Duodenal mucosa (tissue), 2 donors: ENCODE measurements around the gene C1QTNF4.
A peak's percentile ranks its signal among the peaks of the same experiment; 100 is the strongest.
"Not testable (repeated sequence)": the region's sequence is repeated elsewhere in the genome, so short reads cannot be mapped to it uniquely, and the experiment has no call there.

Source experiments
- H3K27ac ChIP-seq: one replicate; pipeline ENCODE4 v1.7.0; 2013; ENCODE audit warnings: low read depth, low read length
- H3K27me3 ChIP-seq, 2 donors: one replicate each; pipeline ENCODE4 v1.7.0; 2013; ENCODE audit warnings: low read length in 2 of 2, control low read depth in 1 of 2; ENCODE audit not compliant: insufficient read depth in 2 of 2, control insufficient read depth in 1 of 2
- H3K36me3 ChIP-seq, 2 donors: one replicate each; pipeline ENCODE4 v1.7.0; 2013; ENCODE audit warnings: low read length in 2 of 2, control low read depth in 1 of 2; ENCODE audit not compliant: insufficient read depth in 2 of 2, control insufficient read depth in 1 of 2
- H3K4me1 ChIP-seq, 2 donors: one replicate each; pipeline ENCODE4 v1.7.0; 2013; ENCODE audit warnings: low read length in 2 of 2, control low read depth in 1 of 2; ENCODE audit not compliant: insufficient read depth in 2 of 2, control insufficient read depth in 1 of 2
- H3K4me3 ChIP-seq, 2 donors: one replicate each; pipeline ENCODE4 v1.7.0; 2013; ENCODE audit warnings: low read length in 2 of 2, low read depth in 1 of 2
- H3K9ac ChIP-seq, 2 donors: one replicate each; pipeline ENCODE4 v1.7.0; 2013; ENCODE audit warnings: low read length in 2 of 2, low read depth in 1 of 2
- H3K9me3 ChIP-seq, 2 donors: one replicate each; pipeline ENCODE4 v1.7.0; 2013; ENCODE audit warnings: low read length in 2 of 2, control low read depth in 1 of 2; ENCODE audit not compliant: control insufficient read depth in 1 of 2

C1QTNF4 gene

DNA sequence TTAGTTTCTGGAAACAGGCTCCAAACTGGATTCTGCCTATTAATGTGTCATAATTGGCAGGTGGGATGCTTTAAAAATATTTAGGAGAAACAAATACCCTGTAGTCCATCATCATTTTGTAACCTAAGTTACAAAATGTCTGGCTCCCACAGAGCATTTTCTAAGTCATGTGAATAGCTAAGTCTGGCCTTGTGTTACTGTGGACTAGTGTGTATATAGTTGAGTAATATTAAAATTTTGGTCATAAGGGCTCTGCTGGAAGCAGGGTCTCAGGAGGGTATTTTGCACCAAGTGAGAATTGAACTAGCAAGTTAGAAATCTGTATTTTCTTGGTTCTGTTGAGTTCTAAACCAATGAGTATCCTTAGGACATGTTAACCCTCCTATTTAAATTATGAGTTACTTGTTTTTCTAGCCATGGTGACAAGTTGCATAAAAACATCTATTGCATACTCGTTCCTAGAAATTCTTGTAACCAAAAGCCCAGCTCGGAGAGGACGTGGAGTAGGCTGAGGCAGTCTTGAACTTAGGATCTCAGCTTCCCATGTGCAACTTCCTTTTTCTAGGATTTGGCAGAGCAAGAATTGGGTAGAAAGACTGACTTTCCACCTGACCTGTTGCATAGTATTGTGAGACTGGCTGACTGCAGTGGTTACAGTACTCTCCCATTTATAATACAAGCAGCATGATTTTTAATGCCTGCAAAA, 23.4 kb downstream of the C1QTNF4 start:
- no peaks in the 10 kb centered on the region for H3K9me3 ChIP-seq
- H3K4me3 ChIP-seq: no peak overlapping the region
- no peak overlapping the region for H3K27ac ChIP-seq
- no peak overlapping the region for H3K9ac ChIP-seq
- H3K27me3 ChIP-seq: no peaks in the 10 kb centered on the region
- peaks cover 35 to 55% of the 10 kb centered on the region in 2 donors for H3K36me3 ChIP-seq
- H3K4me1 ChIP-seq: peaks cover 0 to 8% of the 10 kb centered on the region in 2 donors

DNA sequence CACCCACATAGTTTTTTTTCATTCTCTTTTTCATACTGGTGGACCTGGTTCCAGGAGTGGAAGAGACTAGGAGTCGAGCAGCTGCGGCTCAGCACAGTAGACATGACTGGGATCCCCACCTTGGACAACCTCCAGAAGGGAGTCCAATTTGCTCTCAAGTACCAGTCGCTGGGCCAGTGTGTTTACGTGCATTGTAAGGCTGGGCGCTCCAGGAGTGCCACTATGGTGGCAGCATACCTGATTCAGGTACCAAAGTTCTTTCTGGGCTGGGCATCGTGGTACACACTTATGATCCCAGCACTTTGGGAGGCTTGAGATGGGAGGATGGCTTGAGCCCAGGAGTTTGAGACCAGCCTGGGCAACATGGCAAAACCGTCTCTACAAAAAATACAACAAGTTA, 24.6 kb downstream of the C1QTNF4 start:
- no peak overlapping the region for H3K9ac ChIP-seq
- H3K27ac ChIP-seq: no peak overlapping the region

GRCh38 chr11:47566149-47566698, 28.0 kb downstream of the C1QTNF4 start:
- H3K9me3 ChIP-seq: no peaks in the 10 kb centered on the region
- peak overlapping the region; percentile 92 to 95 for H3K9ac ChIP-seq
- no peaks in the 10 kb centered on the region for H3K27me3 ChIP-seq
- H3K36me3 ChIP-seq: peaks cover 10 to 17% of the 10 kb centered on the region in 2 donors
- no peak overlapping the region for H3K27ac ChIP-seq
- H3K4me3 ChIP-seq: peak overlapping the region; percentile 94
- H3K4me1 ChIP-seq: peaks cover 0 to 13% of the 10 kb centered on the region in 2 donors

More for the DNA sequence above, 24.6 kb downstream of the C1QTNF4 start:
- H3K27me3 ChIP-seq: no peaks in the 10 kb centered on the region
- H3K4me1 ChIP-seq: peaks cover 0 to 13% of the 10 kb centered on the region in 2 donors
- no peaks in the 10 kb centered on the region for H3K9me3 ChIP-seq
- peaks cover 35 to 50% of the 10 kb centered on the region in 2 donors for H3K36me3 ChIP-seq
- no peak overlapping the region for H3K4me3 ChIP-seq

DNA sequence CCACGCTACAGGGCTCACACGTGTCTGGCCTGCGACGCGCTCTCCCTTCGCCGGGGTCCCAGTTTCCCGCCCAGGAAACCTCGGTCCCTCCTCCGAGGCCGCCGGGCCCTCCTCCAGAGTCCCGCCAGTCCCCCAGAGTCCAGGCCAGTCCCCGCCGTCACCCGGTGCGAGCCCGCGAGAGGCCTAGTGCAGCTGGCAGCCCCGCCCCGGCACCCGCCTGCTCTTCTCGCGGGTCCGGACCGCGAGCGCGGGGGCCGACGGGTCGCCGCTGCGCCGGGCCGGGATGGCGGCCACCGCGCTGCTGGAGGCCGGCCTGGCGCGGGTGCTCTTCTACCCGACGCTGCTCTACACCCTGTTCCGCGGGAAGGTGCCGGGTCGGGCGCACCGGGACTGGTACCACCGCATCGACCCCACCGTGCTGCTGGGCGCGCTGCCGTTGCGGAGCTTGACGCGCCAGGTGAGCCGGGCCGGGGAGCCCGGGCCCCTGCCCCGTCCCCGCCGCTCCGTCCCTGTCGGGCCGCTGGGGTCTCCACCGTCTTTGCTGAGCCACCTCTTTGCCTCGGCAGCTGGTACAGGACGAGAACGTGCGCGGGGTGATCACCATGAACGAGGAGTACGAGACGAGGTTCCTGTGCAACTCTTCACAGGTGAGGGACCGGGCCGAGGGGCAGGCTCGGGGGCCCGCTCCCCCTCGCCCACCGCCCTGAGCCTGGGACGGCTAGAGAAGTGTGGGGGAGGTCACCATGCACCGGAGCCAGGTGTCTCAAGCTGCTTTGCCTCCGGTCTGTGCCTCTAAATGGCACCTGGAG, 28.7 kb downstream of the C1QTNF4 start, which contains the start of gene PTPMT1:
Gene PTPMT1, plus strand, starts transcription at position 260 of the 809 bp plus-strand sequence. Its CDS starts 24 bp downstream, at position 284.
- H3K27ac ChIP-seq: peak within 1 kb of the TSS; percentile 50
- peaks cover 9 to 10% of the 10 kb centered on the region in 2 donors for H3K36me3 ChIP-seq
- H3K9ac ChIP-seq: peak within 1 kb of the TSS; percentile 92 to 95
- no peaks in the 10 kb centered on the region for H3K27me3 ChIP-seq
- peaks cover 0 to 13% of the 10 kb centered on the region in 2 donors for H3K4me1 ChIP-seq
- peak within 1 kb of the TSS; percentile 94 for H3K4me3 ChIP-seq
- H3K9me3 ChIP-seq: no peaks in the 10 kb centered on the region

DNA sequence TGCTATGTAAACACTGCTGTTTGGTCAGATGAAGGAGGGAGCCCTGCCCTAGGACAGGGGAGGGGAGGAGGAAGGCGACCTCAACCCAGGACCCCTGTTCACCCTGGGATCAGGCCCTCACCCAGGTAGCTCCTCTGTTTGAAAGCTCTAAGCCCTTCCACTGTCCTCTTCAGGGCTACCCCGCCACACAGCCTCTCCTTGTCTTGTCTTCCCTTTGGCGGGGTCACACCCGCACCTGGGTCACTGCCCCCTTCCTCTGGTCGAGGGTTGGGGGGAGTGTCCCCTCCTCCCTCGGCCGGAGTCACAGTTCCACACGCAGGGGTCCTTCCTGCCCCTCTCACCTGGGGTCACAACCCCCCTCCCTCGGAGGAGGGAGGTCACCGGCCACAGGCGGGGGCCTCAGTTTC, 29.3 kb downstream of the C1QTNF4 start:
- Histone ChIP-seq H3K4me3 (peak overlapping the region; percentile 94), H3K9ac (peak overlapping the region; percentile 92 to 95), H3K27ac (peak overlapping the region; percentile 32), H3K36me3 (peaks cover 4 to 5% of the 10 kb centered on the region in 2 donors), H3K9me3 (no peaks in the 10 kb centered on the region), H3K27me3 (no peaks in the 10 kb centered on the region), H3K4me1 (peaks cover 0 to 13% of the 10 kb centered on the region in 2 donors)

GRCh38 chr11:47564366-47564765, 29.8 kb downstream of the C1QTNF4 start:
- not testable (repeated sequence) for H3K36me3 ChIP-seq, H3K4me3 ChIP-seq, H3K27ac ChIP-seq, H3K27me3 ChIP-seq, H3K9me3 ChIP-seq, H3K9ac ChIP-seq
- H3K4me1 ChIP-seq: peaks cover 0 to 13% of the 10 kb centered on the region in 2 donors

DNA sequence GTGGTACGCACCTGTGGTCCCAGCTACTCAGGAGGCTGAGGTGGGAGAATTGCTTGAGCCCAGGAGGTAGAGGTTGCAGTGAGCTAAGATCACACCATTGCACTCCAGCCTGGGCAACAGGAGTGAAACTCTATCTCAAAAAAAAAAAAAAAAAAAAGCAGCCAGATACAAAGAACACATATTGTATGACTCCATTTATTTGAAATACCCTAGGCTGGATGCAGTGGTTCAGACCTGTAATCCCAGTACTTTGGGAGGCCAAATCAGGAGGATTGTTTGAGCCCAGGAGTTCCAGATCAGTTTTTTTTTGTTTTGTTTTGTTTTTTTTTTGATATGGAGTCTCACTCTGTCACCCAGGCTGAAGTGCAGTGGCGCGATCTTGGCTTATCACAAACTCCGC, 31.8 kb downstream of the C1QTNF4 start:
- peaks cover 0 to 13% of the 10 kb centered on the region in 2 donors for H3K4me1 ChIP-seq
- not testable (repeated sequence) for H3K9me3 ChIP-seq, H3K4me3 ChIP-seq, H3K9ac ChIP-seq, H3K27ac ChIP-seq, H3K36me3 ChIP-seq, H3K27me3 ChIP-seq

- Histone ChIP-seq H3K4me3 (no peak overlapping the region), H3K27me3 (no peaks in the 10 kb centered on the region), H3K27ac (no peak overlapping the region), H3K4me1 (peaks cover 0 to 5% of the 10 kb centered on the region in 2 donors), H3K36me3 (no peaks in the 10 kb centered on the region), H3K9me3 (no peaks in the 10 kb centered on the region), H3K9ac (no peak overlapping the region)
Measured at GRCh38 chr11:47560426-47560825, 33.8 kb downstream of the C1QTNF4 start.

GRCh38 chr11:47558695-47559094, 35.5 kb downstream of the C1QTNF4 start:
- Histone ChIP-seq H3K27ac (no peak overlapping the region), H3K36me3 (no peaks in the 10 kb centered on the region), H3K4me1 (no peaks in the 10 kb centered on the region), H3K4me3 (no peak overlapping the region), H3K9me3 (no peaks in the 10 kb centered on the region), H3K27me3 (no peaks in the 10 kb centered on the region), H3K9ac (no peak overlapping the region)

DNA sequence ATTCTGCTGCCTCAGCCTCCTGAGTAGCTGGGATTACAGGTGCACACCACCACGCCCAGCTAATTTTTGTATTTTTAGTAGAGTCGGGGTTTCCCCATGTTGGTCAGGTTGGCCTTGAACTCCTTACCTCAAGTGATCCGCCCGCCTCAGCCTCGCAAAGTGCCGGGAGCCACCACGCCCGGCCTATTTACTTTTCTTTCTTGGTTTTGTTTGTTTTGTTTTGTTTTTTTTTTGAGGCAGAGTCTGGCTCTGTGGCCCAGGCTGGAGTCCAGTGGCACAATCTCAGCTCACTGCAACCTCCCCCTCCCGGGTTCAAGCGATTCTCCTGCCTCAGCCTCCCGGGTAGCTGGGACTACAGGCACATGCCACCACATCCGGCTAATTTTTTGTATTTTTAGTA, 37.2 kb downstream of the C1QTNF4 start:
- H3K27me3 ChIP-seq, H3K4me3 ChIP-seq, H3K9ac ChIP-seq, H3K36me3 ChIP-seq, H3K9me3 ChIP-seq, H3K27ac ChIP-seq, H3K4me1 ChIP-seq: not testable (repeated sequence)
